Myocyte (in vitro differentiated cells): ENCODE measurements around the gene TAC3. TPM values are rescaled to one million over a fixed set of nuclear protein-coding genes. Genes with fewer than 3 reads are reported as not detected.
"Not testable (repeated sequence)": the region's sequence is repeated elsewhere in the genome, so short reads cannot be mapped to it uniquely, and the experiment has no call there.

Experiments
- DNase-seq: peaks from one replicate; pipeline ENCODE4 v3.0.0-alpha.2; 2012; ENCODE audit warnings: low read depth
- total RNA-seq: library from RNA; depleted of rRNA; stranded (reverse); fragments of >200 nt; gene quantifications from 2 replicates; pipeline ENCODE4 v1.2.3, GENCODE V29; 2014

Gene TAC3
- total RNA-seq, 1 donor from 2014 or later = not detected

DNA sequence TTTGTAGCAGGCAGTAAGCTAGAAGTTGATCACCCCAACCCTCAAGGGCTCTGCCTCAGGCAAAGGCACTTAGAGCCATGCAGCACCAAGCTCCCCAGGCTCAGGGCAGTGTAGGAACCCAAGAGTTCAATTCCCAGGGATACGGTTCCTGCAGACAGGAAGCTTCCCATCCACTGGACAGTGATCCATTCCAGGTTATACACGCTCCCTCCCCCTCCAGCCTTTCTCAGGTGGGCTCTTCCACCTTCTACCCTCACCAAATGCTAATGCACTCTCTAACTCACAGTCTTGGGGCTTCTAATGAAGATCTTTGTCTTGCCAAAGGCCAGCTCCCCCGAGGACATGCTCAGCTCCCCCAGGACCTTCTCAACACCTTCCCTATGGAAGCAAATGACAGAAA is 20.9 kb upstream of the TAC3 start:
- no peak for DNase-seq

- no peak for DNase-seq
Observed at GRCh38 chr12:57033431-57033830, 17.1 kb upstream of the TAC3 start.

DNA sequence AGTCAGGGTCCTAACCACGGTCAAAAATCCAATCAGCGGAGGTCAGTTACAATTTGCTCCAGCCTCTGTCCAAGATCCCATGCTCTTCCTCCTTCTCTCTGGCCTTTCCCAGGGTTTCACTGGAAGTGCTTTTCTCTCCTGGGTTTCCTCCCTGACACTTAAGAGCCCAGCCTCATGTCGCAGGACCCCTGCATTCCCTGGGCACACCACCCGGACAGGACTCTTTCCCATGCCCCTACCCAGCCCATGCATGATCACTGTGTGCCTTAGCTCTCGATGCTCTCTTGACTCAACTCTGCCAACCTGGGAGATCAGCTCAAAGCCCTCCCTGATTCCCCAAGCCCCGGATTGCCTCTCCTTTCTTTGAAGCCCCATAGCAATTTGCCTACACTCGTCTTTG is 15.5 kb upstream of the TAC3 start:
- no peak for DNase-seq

DNA sequence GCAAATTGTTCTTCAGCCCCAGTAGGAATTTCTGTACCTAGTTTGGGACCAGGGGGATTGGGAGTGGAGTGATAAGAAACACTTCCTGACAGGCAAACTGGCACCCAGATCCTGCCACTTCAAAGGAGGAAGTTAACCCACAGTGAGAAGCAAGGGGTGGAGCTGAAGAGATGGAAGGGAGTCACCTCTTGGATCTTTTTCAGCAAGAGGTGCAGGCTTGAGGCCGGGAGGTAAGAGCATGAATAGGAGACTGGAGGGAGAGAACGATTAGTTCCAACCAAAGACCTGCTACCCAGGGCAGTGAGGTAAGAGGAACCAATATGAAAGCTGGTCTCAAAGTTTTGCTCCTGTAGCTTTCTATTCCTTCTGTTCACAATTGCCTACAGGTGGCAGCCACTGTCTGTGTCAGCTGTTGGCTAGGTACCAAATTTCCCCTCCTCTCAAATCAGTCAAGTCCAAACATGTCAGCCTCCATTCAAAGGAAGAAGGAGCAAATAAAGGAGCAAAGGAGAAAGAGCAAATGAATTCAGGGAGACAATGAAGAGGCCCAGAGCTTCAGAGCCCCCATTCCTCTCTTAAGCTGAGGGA is 14.9 kb upstream of the TAC3 start:
- DNase-seq = no peak

DNA sequence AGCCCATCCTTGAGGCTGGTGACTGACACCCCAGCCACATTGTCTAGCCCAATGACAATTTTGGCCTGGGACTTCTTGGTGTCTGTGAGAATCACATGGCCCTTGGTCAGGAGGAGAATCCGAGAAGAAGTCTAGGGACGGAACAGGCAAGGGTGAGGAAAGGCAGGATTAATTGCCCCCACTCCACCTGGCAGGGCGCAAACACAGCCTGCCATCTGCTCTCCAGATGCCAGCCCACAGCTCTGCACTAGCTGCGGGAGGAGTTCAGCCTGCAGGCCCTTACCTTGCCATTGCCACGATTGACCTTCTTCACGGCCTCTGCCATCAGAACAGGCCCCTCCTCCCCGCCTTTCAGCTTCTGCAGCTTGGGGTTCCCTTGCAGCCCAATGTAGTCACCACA is 13.1 kb upstream of the TAC3 start:
- DNase-seq = no peak

DNA sequence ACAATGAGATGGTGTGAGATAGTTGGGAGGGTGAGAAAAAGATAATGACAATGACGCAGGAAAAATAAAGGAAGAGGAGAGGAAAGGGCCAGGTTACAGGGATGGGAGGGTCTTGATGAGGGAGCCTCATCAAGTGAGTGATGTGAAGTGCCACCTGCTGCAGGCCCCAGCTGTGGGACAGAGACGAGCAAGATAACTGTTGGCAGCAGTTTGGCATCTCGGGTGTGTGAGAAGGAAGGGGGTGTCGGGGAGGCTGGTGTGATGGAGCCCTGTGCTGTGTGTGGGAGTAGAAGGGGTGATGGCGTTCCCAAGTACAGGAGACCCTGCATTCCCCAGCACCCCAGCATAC is 11.4 kb upstream of the TAC3 start:
- DNase-seq = no peak

GRCh38 chr12:57027011-57027804 is 10.9 kb upstream of the TAC3 start:
- DNase-seq = no peak

- no peak for DNase-seq
Observed at GRCh38 chr12:57025196-57025595, 8.9 kb upstream of the TAC3 start.

GRCh38 chr12:57022324-57022723 is 6.0 kb upstream of the TAC3 start:
- DNase-seq = not testable (repeated sequence)

DNA sequence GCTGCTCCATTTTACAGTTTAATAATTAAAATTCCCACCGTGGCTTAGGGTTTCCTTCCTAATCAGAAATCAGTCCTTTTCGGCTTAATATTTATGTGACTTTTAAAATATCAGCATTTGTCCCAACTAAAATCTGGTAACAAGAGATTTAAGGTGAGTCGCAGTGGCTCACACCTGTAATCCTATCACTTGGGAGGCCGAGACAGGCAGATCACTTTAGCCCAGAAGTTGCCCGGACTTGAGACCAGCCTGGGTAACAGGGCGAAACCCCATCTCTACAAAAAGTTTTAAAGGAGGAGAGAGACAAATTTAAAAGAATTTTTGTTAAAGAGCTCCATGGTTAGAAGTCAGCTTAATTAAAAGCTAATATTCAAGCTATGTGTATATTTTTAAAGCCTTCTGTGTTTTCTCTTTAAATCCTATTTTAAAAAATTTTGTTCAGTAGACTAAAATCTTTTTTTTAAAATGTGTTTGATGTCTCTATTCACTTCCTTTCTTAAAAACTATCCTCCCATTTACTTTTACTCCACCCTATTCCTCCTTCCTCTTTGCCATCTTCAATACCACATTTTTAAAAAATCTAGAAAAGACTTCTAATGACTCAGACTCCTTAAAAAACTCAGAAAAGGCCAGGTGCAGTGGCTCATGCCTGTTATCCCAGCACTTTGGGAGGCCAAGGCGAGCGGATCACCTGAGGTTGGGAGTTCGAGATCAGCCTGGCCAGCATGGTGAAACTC is 3.8 kb upstream of the TAC3 start:
- DNase-seq = no peak

GRCh38 chr12:57018906-57019305 is 2.6 kb upstream of the TAC3 start:
- no peak for DNase-seq

DNA sequence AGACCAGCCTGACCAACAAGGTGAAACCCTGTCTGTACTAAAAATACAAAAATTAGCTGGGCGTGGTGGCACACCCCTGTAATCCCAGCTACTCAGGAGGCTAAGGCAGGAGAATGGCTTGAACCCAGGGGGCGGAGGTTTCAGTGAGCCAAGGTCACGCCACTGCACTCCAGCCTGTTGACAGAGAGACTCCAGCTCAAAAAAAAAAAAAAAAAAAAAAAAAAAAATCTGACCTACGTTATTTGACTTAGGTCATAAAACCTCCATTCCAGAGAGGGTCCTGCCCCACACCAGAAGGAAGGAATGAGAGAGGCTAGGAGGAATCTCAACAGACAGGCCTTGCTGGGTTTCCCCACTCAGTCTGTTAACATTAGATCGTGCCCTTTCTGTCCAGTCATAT is 2.0 kb upstream of the TAC3 start:
- DNase-seq = not testable (repeated sequence)

- DNase-seq = no peak
Observed at GRCh38 chr12:57012600-57013465, 3.5 kb downstream of the TAC3 start.

DNA sequence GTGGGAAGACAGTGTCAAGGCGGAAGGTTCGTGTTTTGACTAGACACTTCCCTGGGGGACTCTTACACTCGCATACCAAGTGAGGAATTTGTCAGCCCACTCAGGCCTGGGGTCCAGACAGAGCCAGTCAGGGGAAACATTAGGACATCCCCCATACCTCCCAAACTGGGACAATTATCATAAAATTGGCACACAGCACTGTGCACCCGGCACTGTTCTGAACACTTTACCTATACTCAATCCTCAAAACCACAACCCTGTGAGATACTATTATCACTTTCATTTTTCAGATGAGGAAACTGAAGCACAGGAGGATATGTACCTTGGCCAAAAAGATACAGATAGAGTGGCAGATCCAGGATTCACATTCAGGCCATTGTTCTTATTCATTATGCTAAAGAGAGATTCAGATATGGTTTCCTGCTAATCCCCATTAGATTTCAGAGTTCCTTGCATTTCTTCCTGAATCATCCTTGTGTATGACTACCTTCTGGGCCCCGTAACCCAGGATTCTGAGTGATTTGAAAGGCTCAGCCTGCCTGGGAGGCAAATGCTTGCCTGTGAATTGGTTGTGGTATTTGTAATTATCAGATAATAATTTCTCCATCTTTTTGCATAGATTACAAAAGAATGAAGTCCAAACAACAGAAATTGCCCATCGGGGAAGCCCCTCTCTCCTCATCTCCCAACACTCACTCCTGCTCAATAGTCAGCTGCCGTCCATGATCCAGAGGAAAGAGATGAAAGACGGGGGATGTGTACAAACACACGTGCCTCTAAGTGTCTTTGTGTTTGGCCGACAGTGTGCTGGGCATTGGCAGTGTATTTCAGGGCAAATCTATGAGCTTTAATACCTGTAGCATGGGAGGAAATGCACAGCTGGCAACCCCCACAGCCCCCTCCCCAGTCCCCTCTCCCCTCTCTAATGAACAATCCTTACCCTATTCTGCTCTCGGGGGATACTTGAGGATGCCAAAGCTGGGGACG is 4.6 kb downstream of the TAC3 start:
- no peak for DNase-seq

DNA sequence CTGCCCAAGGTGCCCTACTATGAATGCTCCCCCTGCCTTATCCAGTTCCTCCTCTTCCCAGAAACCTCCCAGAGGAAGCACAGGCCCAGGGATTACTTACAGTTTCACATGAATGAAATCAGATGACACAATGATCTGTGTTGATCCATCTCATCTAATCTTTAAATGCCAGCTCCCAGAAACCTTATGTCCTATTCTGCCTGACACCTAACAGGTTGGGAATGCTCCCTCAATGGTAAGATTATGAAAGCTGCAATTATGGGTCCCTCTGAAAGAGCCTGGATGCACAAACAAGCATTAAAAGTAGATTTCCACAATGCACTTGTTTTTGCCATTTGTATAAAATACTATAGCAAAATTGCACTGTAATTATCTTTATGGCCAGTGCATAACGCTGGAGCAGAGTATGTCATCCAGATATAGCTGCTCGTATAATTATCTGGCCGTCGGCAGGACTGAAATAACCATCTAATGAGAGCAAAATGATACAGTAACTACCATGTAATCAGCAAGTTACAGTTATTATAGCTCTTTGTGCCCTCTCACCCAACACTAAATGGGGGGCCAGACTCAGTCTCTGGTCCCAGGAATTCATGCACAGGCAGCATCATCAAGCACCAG is 5.6 kb downstream of the TAC3 start:
- DNase-seq = no peak

DNA sequence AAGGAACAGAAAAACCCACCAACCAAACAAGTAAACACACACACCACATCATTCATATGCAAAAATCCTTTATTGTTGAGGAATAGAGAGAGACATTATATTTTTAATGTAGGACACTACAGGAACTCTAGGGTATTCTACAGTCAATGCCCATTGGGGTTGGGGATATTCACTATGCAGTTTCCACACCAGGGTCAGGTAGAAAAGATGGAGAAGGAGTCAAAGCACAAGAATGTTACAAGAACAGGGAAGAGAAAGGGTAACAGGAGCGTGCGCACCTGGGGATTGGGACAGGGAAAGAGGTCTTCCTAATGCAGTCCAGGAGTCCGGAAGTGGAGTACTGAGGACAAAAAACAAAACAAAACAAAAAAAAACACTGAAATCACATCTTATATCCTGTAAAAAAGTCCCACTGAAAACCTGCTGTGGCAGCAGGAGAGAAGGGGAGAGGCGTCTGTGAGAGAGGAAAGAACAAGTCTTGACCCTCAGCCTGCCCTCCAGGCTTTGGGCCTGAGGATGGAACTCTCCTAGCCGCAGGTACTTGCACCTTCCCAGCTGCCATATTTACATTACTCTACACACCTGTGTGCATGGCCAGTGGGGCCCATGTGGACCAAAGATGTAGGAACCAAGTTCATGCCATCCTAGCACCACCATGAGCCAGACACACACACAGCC is 6.2 kb downstream of the TAC3 start:
- DNase-seq = no peak

DNA sequence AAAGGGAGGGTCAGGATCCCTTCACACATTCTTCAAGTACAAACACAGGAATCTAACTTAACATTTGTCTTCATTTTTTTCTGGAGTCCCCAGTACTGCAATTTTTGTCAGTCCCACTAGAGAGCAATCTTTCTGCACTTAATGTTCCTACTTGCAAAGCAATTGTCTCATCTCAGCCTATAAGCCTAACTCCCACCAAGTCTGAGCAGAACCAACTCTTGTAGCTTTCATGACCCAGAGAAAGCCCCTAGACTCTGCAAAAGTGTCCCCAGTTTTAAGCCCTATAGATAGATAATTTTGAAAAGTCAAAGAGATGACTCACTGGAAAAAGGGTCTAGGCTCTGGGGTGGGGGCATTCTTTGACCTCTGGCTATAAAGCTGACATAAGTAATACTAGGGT is 8.2 kb downstream of the TAC3 start:
- peak; percentile 67 for DNase-seq

GRCh38 chr12:57006809-57007475 is 9.4 kb downstream of the TAC3 start:
- DNase-seq = no peak
